HL-60 (cell line): ENCODE results near the gene RSPH6A.

ENCODE experiments used
- DNase-seq, 2 experiments: peaks; one replicate each; pipeline ENCODE4 v3.0.0-alpha.2; 2010 to 2020; ENCODE audit warnings: low read depth in 1 of 2, low spot score in 1 of 2
- H3K27ac ChIP-seq: fragments of 250-450 bp; sonication (Bioruptor Pico); replicated peaks from 2 replicates; pipeline ENCODE4 v1.5.1; 2020; ENCODE audit warnings: mild to moderate bottlenecking, moderate library complexity
- H3K27me3 ChIP-seq: fragments of 250-450 bp; sonication (Bioruptor Pico); 2 replicates; pipeline ENCODE4 v1.5.1; 2021; ENCODE audit warnings: mild to moderate bottlenecking, moderate library complexity; ENCODE audit not compliant: insufficient read depth, poor library complexity, severe bottlenecking
- H3K4me3 ChIP-seq: replicated peaks from 2 replicates; pipeline ENCODE4 v1.5.1; 2011; ENCODE audit warnings: mild to moderate bottlenecking, control low read depth, low read length; ENCODE audit not compliant: insufficient read depth
- GABPA ChIP-seq: IDR thresholded peaks from 2 replicates; pipeline ENCODE4 v1.6.1; 2012; ENCODE audit warnings: low read depth
- POLR2AphosphoS5 ChIP-seq: IDR thresholded peaks from 2 replicates; pipeline ENCODE4 v1.6.1; 2012; ENCODE audit warnings: low read depth
- SPI1 ChIP-seq: IDR thresholded peaks from 2 replicates; pipeline ENCODE4 v1.6.1; 2012; ENCODE audit warnings: low read depth, mild to moderate bottlenecking, borderline replicate concordance
- TF ChIP-seq, protein P1 (sequence below): IDR thresholded peaks from one replicate; pipeline ENCODE4 v1.5.1; 2011; ENCODE audit warnings: low read length, control low read depth, inconsistent platforms; ENCODE audit not compliant: insufficient read depth
- TF ChIP-seq, protein P2 (sequence below): IDR thresholded peaks from 2 replicates; pipeline ENCODE4 v1.6.1; 2012; ENCODE audit warnings: low read depth; ENCODE audit not compliant: insufficient replicate concordance

RSPH6A gene

GRCh38 chr19:45762870-45763631 lies 52.1 kb downstream of the RSPH6A start:
- no peak for DNase-seq
- H3K4me3 ChIP-seq = no peak overlapping the region
- peaks cover 29% of the 10 kb centered on the region for H3K27me3 ChIP-seq
- no peak overlapping the region for H3K27ac ChIP-seq
- TF ChIP-seq GABPA (no peak), POLR2AphosphoS5 (no peak), SPI1 (no peak)

GRCh38 chr19:45761714-45762113 lies 53.4 kb downstream of the RSPH6A start:
- peaks cover 18% of the 10 kb centered on the region for H3K27me3 ChIP-seq
- TF ChIP-seq SPI1 = no peak
- TF ChIP-seq, protein P1, sequence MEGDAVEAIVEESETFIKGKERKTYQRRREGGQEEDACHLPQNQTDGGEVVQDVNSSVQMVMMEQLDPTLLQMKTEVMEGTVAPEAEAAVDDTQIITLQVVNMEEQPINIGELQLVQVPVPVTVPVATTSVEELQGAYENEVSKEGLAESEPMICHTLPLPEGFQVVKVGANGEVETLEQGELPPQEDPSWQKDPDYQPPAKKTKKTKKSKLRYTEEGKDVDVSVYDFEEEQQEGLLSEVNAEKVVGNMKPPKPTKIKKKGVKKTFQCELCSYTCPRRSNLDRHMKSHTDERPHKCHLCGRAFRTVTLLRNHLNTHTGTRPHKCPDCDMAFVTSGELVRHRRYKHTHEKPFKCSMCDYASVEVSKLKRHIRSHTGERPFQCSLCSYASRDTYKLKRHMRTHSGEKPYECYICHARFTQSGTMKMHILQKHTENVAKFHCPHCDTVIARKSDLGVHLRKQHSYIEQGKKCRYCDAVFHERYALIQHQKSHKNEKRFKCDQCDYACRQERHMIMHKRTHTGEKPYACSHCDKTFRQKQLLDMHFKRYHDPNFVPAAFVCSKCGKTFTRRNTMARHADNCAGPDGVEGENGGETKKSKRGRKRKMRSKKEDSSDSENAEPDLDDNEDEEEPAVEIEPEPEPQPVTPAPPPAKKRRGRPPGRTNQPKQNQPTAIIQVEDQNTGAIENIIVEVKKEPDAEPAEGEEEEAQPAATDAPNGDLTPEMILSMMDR = no peak
- TF ChIP-seq, protein P2, sequence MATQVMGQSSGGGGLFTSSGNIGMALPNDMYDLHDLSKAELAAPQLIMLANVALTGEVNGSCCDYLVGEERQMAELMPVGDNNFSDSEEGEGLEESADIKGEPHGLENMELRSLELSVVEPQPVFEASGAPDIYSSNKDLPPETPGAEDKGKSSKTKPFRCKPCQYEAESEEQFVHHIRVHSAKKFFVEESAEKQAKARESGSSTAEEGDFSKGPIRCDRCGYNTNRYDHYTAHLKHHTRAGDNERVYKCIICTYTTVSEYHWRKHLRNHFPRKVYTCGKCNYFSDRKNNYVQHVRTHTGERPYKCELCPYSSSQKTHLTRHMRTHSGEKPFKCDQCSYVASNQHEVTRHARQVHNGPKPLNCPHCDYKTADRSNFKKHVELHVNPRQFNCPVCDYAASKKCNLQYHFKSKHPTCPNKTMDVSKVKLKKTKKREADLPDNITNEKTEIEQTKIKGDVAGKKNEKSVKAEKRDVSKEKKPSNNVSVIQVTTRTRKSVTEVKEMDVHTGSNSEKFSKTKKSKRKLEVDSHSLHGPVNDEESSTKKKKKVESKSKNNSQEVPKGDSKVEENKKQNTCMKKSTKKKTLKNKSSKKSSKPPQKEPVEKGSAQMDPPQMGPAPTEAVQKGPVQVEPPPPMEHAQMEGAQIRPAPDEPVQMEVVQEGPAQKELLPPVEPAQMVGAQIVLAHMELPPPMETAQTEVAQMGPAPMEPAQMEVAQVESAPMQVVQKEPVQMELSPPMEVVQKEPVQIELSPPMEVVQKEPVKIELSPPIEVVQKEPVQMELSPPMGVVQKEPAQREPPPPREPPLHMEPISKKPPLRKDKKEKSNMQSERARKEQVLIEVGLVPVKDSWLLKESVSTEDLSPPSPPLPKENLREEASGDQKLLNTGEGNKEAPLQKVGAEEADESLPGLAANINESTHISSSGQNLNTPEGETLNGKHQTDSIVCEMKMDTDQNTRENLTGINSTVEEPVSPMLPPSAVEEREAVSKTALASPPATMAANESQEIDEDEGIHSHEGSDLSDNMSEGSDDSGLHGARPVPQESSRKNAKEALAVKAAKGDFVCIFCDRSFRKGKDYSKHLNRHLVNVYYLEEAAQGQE = no peak
- no peak overlapping the region for H3K4me3 ChIP-seq
- DNase-seq = no peak
- no peak overlapping the region for H3K27ac ChIP-seq

- H3K27ac ChIP-seq = no peak overlapping the region
- H3K4me3 ChIP-seq = no peak overlapping the region
- no peak for DNase-seq
- H3K27me3 ChIP-seq = peaks cover 13% of the 10 kb centered on the region
- TF ChIP-seq POLR2AphosphoS5 = no peak
- TF ChIP-seq, protein P1 = no peak
- TF ChIP-seq, protein P2 = no peak
- no peak for TF ChIP-seq GABPA
- no peak for TF ChIP-seq SPI1
Observed at GRCh38 chr19:45758921-45759320, 56.2 kb downstream of the RSPH6A start.

- TF ChIP-seq POLR2AphosphoS5 = no peak
- TF ChIP-seq SPI1 = no peak
- TF ChIP-seq, protein P2 = no peak
- TF ChIP-seq GABPA = no peak
- TF ChIP-seq, protein P1 = no peak
- Histone ChIP-seq H3K4me3 (no peak overlapping the region), H3K27me3 (peaks cover 9% of the 10 kb centered on the region), H3K27ac (no peak overlapping the region)
- no peak for DNase-seq
Observed at GRCh38 chr19:45757695-45758094, 57.4 kb downstream of the RSPH6A start.
